ENCODE data around the gene HLA-DMA.
A peak's percentile ranks its signal among the peaks of the same experiment; 100 is the strongest.

The HLA-DMA gene

DNA sequence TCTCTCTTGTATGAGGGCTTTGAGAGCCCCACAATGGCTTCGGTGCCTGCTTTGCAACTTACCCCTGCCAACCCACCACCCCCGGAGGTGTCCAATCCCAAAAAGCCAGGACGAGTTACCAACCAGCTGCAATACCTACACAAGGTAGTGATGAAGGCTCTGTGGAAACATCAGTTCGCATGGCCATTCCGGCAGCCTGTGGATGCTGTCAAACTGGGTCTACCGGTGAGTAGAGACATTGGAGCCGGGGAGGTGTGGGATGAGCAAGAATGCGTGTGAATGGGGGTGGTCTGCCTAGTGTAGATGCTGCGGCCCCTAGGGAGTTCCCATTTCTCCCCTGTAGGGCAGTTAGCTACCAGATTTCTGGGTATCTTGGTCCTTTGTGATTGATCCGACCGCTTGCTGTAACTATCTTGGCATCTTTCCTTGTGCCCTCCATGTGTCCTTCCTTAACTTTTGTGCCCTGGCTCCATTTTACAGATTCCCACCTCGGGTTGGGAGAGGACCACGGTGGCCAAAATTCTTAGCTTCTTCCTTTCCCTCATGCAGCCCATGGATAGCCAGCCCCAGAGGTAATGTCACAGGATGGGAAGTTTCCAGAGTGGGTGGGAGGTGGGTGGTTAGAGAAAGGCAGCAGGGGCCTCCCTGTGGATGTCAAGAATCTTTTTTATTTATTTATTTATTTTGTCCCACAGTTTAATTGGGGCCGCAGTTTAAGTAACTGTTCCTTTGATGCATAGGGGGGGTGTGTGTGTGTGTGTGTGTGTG lies 21.8 kb upstream of the HLA-DMA start:
- no peak for DNase-seq (ENCODE audit: low spot score)

DNA sequence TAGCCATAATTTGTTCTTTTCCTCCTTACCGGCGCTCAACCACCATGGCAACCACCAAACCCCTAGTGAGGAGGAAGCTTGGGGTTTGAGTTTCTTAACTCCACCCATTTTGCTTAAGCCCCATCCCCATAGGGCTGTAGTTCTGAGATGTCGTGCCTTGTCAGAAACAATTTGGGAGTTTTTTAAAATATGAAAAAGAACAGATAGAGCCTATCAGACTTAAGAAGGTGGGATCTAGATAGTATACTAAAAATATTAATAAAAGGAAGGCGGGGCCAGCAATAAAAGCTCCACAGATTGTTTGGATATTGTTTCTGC lies 21.1 kb upstream of the HLA-DMA start:
- peak; percentile 72 for DNase-seq (ENCODE audit: low spot score)

DNA sequence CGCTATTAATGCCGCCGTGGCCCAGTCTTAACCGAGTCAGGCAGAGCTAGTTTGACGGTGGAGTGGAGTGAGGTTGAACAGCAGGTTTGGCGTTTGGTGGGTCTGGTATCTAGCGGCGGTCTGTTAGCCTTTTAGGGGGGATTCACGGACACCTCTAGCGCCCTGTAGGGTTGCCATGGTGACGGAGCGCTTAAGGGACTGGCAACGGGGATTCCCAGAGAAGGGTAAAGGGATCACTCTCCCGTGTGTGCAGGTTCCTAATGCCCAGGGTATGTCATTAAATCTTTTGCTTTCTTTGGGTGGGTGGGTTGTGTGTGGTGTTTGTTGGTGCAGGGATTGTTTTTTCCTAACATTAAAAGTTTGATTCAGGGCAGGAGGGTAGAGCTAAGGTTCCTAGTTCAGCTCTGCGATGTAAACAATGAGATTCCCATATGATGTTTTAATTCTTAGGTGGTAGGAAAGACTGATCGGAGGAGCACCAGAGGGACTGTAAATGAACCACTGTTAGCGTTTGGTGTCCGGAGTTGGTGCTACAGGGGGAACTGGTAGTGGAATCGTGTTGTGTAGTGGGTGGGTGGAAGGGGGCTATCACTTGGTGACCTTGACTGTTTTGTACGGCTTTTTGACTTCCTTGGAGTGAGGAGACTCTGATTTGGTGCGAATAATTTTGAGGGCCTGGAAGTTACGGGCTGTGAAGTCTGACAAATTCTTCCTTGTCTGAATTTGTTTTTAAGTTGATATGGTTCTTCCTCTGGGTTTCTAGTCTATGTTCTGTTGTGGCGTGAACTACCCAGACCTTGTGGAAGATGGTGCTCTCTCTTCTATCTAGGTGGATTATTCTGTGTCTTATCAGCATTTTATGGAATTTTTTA lies 20.5 kb upstream of the HLA-DMA start:
- no peak for DNase-seq (ENCODE audit: low spot score)

DNA sequence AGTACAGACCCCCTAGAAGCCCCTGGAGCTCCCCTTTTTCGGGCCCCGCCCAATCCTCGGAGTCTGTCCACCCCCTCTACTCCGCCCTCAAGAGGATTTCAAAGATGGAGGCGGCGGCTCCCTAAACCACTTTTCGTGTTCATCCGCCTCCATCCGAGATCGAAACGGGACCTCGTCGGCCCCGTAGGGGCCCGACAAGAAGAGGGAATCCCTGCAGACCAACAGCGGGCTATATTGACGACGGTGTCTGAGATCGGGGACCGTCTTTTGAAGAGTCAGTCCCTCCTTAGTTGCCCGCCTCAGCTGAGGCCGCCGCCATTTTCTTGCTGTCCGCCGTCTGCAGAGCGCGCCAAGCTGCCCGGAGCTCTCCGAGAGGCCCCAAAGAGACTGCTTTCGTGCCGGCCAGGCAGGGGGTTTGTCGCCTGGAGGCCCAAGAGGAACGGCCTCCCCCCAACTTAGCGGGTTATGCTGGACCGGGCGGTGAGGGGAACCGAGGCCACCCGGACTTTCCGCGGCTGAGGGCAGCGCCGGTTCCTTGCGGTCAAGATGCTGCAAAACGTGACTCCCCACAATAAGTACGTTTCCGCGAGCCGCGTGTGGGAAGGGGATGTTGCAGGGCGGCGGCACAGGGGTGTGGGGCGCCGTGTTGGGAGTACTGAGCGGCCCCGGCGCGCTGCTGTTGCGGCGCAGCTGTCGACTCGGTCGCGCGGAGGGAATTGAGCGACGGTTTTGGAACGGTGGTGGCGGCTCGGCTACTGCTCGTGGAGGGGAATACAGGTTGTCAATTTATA lies 19.7 kb upstream of the HLA-DMA start:
- DNase-seq (ENCODE audit: low spot score), result no peak

DNA sequence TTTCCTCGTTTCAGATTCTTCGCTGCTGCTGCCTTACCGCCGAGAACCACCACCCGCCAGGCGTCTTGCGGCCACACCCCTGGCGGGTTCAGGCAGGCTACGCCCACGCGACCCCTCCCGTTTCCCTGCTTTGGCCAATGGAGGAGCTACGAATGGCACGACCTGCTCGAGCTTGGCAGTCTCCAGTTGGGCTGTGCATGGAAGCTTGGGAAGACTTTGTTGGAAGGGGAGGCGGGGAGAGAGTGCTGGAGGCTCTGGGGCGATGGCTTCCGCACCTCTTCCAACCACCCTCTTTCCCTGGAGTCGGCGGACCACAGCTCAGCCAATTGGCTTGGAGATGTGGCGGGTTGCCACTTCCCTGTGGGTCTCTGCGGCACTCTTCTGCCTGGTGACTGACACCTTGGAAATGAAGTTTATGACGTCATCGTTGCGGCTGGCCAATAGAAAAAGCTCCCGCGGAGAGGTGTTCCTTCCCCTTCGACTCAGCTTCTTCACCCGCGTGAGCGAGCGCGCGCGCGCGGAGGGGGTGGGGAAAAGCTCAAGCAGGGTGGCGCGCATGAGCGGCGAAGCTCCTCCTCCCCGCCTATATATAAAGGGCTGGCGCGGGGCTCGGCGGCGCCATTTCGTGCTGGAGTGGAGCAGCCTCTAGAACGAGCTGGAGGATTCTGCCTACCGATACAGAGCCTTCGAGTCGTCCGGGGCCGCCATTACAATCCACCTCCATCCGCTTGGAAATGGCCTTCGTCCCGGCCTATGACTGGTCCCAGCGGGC lies 18.9 kb upstream of the HLA-DMA start:
- DNase-seq (ENCODE audit: low spot score), result peak; percentile 97

DNA sequence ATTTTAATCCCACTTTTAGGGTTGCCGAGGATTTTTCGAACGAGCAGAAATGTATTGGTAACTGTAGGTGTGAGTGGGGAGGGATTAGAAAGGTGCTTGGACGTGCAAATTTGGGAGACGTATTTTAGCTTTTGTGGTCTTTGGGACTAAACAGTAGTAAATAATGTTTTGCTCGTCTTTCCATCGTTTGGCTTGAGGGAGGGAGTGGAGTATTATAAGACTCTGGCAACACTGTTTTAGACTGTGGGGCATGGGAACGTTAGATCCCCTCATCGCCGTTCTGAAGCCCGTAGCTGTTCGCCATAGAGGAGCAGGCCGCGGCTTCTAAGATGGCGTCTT lies 18.3 kb upstream of the HLA-DMA start:
- no peak for DNase-seq (ENCODE audit: low spot score)

- peak; percentile 90 for DNase-seq (ENCODE audit: low spot score)
These were observed 17.7 kb upstream of the HLA-DMA start for GRCh38 chr6:32970413-32971241.

GRCh38 chr6:32969685-32970412 lies 17.0 kb upstream of the HLA-DMA start:
- peak; percentile 80 for DNase-seq (ENCODE audit: low spot score)

GRCh38 chr6:32968867-32969684 lies 16.2 kb upstream of the HLA-DMA start:
- DNase-seq (ENCODE audit: low spot score), result peak; percentile 62

- DNase-seq (ENCODE audit: low spot score), result peak; percentile 96
These were observed 15.4 kb upstream of the HLA-DMA start, which contains the start of gene BRD2 for GRCh38 chr6:32968093-32968866. Gene BRD2 (plus strand): TSS chr6:32968594. CDS start chr6:32972899, 4,305 bp downstream.

GRCh38 chr6:32967151-32968091 lies 14.5 kb upstream of the HLA-DMA start:
- DNase-seq (ENCODE audit: low spot score), result no peak

- no peak for DNase-seq (ENCODE audit: low spot score)
These were observed 11.9 kb upstream of the HLA-DMA start for GRCh38 chr6:32964776-32965175.

GRCh38 chr6:32963866-32964265 lies 11.0 kb upstream of the HLA-DMA start:
- DNase-seq (ENCODE audit: low spot score), result no peak

DNA sequence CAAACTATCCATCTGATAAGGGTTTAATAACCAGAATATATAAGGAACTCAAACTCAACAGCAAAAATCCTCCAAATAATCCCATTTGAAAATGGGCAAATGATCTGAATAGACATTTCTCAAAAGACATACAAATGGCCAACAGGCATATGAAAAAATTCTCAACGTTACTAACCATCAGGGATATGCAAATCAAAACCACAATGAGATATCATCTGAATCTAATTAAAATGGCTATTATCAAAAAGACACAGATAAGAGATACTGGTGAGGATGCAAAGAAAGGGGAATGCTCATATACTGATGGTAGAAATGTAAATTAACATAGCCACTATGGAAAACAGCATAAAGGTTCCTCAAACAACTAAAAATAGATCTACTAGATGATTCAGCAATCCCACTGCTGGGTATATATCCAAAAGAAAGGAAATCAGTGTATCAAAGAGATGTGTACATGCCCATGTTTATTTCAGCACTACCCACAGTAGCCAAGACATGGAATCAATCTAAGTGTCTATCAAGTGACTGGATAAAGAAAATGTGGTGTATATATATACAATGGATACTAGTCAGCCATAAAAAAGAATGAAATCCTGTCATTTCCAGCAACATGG lies 9.4 kb upstream of the HLA-DMA start:
- DNase-seq (ENCODE audit: low spot score), result no peak

- DNase-seq (ENCODE audit: low spot score), result no peak
These were observed 7.7 kb upstream of the HLA-DMA start for GRCh38 chr6:32960563-32960962.

DNA sequence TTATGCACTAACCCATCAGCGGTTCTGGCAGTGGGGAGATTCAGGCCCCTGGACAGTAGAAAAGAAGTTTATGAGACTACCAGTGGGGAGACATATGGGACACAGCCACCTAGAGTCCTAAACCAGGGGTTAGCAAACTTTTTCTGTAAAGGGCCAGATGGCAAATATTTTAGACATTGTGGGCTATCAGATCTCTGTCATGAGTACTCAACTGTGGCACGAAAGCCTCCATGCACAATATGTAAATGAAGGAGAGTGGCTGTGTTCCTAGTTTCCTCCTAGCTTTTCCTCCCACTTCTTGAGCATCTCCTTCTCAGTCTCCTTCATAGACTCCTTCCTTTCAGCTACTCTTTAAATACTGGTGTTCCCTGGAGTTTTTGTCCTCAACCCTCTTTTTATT lies 3.3 kb upstream of the HLA-DMA start:
- DNase-seq (ENCODE audit: low spot score), result no peak
